GM13977 (cell line): ENCODE results near the gene CAMTA1.

ENCODE experiments used
- DNase-seq: peaks from one replicate; pipeline ENCODE4 v3.0.0; 2012; ENCODE audit warnings: low spot score
- CTCF ChIP-seq: IDR thresholded peaks from 2 replicates; pipeline ENCODE4 v1.5.1; 2012; ENCODE audit warnings: mild to moderate bottlenecking, control low read depth; ENCODE audit not compliant: insufficient read depth; ENCODE audit errors: extremely low read depth, missing control alignments
- in situ Hi-C: fragments of 300-500 bp; cut with MboI; formaldehyde crosslinking; loops from one replicate; pipeline ENCODE4 v1.12.0; 2022; ENCODE audit warnings: low sequenced_read_pairs, low pct_unique_long_range_greater_than_20kb, mixed read lengths, inconsistent platforms; ENCODE audit not compliant: unreplicated experiment

Gene CAMTA1

GRCh38 chr1:7003676-7004075 is 218.4 kb downstream of the CAMTA1 start:
- no peak for TF ChIP-seq CTCF
- DNase-seq = no peak
- in situ Hi-C loops = no loop called here

- TF ChIP-seq CTCF = no peak
- no peak for DNase-seq
- in situ Hi-C loops = no loop called here
Measured at GRCh38 chr1:7004181-7004580, 218.9 kb downstream of the CAMTA1 start.

GRCh38 chr1:7005762-7006161 is 220.5 kb downstream of the CAMTA1 start:
- DNase-seq = no peak
- TF ChIP-seq CTCF = no peak
- in situ Hi-C loops = no loop called here

GRCh38 chr1:7006996-7007871 is 222.0 kb downstream of the CAMTA1 start:
- in situ Hi-C loops = no loop called here
- no peak for TF ChIP-seq CTCF
- DNase-seq = no peak

- DNase-seq = no peak
- TF ChIP-seq CTCF = no peak
- in situ Hi-C loops = no loop called here
Measured at GRCh38 chr1:7007902-7008301, 222.6 kb downstream of the CAMTA1 start.

- in situ Hi-C loops = no loop called here
- DNase-seq = no peak
- no peak for TF ChIP-seq CTCF
Measured at GRCh38 chr1:7008331-7008730, 223.1 kb downstream of the CAMTA1 start.
